Measurements from ENCODE around the gene TMEM217. TPM values are rescaled to one million over a fixed set of nuclear protein-coding genes. Genes with fewer than 3 reads are reported as not detected.

The TMEM217 gene
- total RNA-seq, 2 donors from 2014 or later = 0.41 to 6.2 TPM

DNA sequence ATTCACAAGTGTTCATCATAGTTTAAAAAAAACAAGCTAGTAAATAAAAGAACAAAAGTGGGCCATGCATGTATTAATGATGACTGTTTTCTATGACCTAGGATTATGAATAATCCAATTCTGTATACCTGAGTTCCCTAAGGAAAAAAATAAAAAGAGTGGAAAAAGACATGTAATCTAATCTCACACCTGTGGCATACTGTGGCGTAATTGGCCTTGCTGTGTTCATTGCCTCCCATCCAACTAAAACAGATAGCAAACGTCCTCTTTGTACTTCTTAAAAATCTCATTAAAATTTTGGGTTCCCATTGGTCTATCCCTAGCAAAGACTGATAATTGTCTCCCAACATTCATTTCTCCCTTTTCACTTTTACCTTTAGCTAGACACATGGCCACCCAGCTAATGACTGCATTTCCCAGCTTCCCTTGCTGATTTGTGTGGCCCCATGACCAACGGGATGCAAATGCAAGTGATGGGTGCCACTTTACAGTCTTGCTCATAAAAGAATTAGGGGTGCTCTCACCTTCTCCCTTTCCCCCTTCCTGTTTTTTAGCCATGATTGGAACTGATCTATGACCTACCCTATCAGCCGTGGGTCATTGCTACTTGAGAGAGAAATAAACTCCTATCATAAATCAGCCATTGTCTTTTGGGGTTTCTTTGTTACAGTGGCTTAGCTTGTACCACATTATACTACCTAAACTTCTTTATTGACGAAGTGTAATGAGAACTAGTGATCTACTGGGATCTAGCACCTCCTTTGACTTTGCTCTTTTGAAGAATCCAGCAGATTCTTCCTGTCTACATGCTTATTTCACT is 32.4 kb downstream of the TMEM217 start:
- H3K27me3 ChIP-seq (replicated peaks; ENCODE audit: insufficient read depth) = no peaks in the 10 kb centered on the region
- no peaks in the 10 kb centered on the region for H3K36me3 ChIP-seq
- no peak overlapping the region for H3K27ac ChIP-seq
- no peak overlapping the region for H3K4me3 ChIP-seq
- ATAC-seq (ENCODE audit: insufficient number of reproducible peaks, low FRiP score, low read depth) = no peak
- no peak for DNase-seq (ENCODE audit: low spot score)
- H3K4me1 ChIP-seq (ENCODE audit: control insufficient read depth in 1 of 2, low read depth in 2 of 2) = peaks cover 0 to 3% of the 10 kb centered on the region in 2 donors
- TF ChIP-seq, protein P1, sequence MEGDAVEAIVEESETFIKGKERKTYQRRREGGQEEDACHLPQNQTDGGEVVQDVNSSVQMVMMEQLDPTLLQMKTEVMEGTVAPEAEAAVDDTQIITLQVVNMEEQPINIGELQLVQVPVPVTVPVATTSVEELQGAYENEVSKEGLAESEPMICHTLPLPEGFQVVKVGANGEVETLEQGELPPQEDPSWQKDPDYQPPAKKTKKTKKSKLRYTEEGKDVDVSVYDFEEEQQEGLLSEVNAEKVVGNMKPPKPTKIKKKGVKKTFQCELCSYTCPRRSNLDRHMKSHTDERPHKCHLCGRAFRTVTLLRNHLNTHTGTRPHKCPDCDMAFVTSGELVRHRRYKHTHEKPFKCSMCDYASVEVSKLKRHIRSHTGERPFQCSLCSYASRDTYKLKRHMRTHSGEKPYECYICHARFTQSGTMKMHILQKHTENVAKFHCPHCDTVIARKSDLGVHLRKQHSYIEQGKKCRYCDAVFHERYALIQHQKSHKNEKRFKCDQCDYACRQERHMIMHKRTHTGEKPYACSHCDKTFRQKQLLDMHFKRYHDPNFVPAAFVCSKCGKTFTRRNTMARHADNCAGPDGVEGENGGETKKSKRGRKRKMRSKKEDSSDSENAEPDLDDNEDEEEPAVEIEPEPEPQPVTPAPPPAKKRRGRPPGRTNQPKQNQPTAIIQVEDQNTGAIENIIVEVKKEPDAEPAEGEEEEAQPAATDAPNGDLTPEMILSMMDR (IDR thresholded peaks at IDR 0.05) = no peak
- no peaks in the 10 kb centered on the region for H3K9me3 ChIP-seq

DNA sequence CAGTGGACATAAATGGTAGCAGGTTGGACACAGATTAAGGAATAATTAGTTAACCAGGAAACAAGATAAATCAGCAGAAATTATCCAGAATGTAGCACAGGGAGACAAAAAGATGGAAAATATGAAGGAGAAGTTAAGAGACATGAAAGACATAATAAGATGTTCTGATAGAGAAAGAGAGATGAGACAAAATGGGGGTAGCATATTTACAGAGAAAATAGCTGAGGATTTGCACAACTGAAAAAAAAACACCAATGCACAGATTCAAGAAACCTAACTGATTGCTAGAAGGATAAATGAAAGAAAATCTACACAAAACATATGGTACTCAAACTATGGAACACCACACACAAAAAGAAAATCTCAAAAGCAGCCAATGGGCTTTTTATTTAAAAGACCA is 35.0 kb downstream of the TMEM217 start:
- DNase-seq (ENCODE audit: low spot score) (no peak), ATAC-seq (ENCODE audit: insufficient number of reproducible peaks, low FRiP score, low read depth) (no peak)
- TF ChIP-seq, protein P1 (IDR thresholded peaks at IDR 0.05) = no peak
- H3K36me3 ChIP-seq = no peaks in the 10 kb centered on the region
- no peaks in the 10 kb centered on the region for H3K27me3 ChIP-seq (replicated peaks; ENCODE audit: insufficient read depth)
- H3K9me3 ChIP-seq = no peaks in the 10 kb centered on the region
- peaks cover 0 to 3% of the 10 kb centered on the region in 2 donors for H3K4me1 ChIP-seq (ENCODE audit: control insufficient read depth in 1 of 2, low read depth in 2 of 2)
- H3K4me3 ChIP-seq = peak overlapping the region; percentile 86
- peak overlapping the region in 1 of 2 donors; percentile 31 for H3K27ac ChIP-seq

DNA sequence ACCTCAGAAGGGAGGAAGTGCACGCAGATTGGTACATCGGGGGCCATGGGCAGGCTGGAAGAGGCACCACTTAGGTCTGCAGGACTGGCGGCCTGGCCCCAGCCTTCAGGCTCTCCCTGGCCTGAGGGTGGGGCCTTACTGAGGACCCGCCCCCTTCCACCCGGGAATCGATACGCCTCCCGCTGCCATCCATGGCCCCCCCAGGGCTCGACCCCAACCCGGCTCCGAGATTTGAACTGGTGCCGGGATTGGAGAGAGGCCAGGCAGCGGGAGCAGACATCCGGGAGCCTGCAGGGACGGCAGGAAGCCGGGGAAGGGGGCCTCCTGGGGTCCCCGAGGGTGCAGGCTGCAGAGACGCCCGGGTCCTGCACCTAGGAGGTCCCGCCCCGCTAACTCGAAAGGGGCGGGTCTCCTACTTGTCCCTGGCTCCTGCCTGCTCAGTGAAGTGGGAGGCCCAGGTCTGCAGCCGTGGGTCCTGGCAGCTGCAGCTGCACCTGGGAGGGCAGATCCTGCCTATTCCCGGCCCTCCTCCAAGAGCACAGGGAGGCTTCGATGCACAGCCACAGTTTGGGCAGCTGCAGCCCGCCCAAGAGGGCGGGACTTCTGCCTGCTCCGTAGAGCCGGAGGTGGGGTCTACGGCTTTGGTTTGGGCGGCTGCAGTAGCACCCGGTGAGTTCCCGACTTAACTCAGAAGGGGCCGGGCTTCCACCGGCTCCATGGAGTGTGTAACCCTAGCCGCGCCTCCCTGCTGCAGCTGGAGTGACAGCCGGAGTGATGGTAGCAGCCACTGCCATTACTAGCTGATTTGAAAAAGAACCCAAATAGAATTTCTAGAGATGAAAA is 35.6 kb downstream of the TMEM217 start:
- Histone ChIP-seq H3K27ac (peak overlapping the region in 1 of 2 donors; percentile 31), H3K27me3 (replicated peaks; ENCODE audit: insufficient read depth) (no peaks in the 10 kb centered on the region), H3K9me3 (no peaks in the 10 kb centered on the region), H3K4me1 (ENCODE audit: control insufficient read depth in 1 of 2, low read depth in 2 of 2) (peaks cover 0 to 3% of the 10 kb centered on the region in 2 donors), H3K4me3 (peak overlapping the region; percentile 86), H3K36me3 (no peaks in the 10 kb centered on the region)
- TF ChIP-seq, protein P1 (IDR thresholded peaks at IDR 0.05) = no peak
- peak; percentile 80 for ATAC-seq (ENCODE audit: insufficient number of reproducible peaks, low FRiP score, low read depth)
- DNase-seq (ENCODE audit: low spot score) = peak; percentile 50

DNA sequence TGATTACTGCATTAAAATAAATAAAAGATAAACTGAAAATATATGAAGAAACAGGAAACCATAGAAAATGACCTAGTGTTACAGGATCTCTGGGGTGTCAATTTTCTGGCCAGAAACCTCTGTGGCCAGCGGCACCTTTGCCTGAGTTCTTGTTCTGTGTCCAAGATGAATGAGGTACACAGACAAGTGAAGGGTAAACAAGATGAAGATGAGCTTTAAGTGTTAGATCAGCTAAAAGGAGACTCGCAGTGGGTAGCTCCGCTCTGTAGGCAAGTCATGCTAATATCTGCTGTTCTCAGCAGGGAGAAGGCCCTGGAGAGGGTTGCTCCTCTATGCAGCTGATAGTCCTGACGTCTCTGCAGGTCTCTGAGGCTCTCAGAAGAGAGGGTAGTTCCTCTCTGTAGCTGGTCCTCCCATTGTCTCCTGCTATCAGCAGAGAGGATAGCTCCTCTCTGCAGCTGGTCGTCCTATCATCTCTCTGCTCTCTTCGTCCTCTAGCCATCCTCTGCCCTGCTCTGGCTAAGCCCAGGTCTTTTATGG is 36.3 kb downstream of the TMEM217 start:
- H3K27ac ChIP-seq = peak overlapping the region in 1 of 2 donors; percentile 31
- ATAC-seq (ENCODE audit: insufficient number of reproducible peaks, low FRiP score, low read depth) = no peak

More for the DNA sequence above, 36.3 kb downstream of the TMEM217 start:
- no peaks in the 10 kb centered on the region for H3K9me3 ChIP-seq
- H3K4me1 ChIP-seq (ENCODE audit: control insufficient read depth in 1 of 2, low read depth in 2 of 2) = peaks cover 0 to 3% of the 10 kb centered on the region in 2 donors
- no peaks in the 10 kb centered on the region for H3K36me3 ChIP-seq
- DNase-seq (ENCODE audit: low spot score) = no peak
- H3K4me3 ChIP-seq = peak overlapping the region; percentile 86
- no peaks in the 10 kb centered on the region for H3K27me3 ChIP-seq (replicated peaks; ENCODE audit: insufficient read depth)
- TF ChIP-seq, protein P1 (IDR thresholded peaks at IDR 0.05) = no peak

All from thoracic aorta (tissue), 2 donors.